ENCODE data around the gene HOXA2.
A peak's percentile ranks its signal among the peaks of the same experiment; 100 is the strongest.

The HOXA2 gene

DNA sequence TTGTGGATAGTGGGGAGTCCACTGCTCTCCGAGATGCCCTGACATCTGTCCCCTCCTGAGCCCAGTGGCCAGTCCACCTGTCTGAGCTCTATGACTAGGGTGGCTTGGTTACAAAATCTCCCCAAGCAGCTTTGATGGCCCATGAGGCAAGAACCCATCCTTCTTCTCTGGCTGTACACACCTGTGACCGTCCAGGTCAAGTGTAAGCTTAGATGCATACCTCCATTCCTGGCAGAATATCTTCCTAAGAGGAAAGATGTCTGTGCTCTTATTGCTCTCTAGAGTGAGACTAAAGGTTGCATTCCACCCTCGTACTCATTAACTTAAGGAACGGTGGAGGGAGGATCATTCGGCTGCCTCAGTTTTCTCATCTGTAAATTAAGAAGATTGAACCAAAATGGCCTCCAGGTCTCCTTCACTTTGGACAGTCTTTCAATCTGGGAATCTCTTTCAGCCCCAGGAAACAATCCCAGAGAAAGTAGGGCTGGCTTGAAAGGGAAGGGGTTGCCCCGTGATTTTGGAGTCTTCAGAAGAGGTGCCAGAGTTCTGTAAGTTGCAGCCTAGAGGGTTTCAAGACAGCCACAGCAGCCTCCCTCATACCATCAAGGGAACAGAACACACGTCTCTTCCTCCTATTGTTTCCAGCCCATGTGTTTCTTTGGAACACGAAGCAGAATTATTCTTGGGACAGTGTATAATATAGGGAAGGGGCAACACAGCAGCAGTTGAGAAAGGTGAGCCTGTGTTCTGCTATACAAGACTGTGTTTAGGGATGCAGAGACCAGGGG, 22.6 kb upstream of the HOXA2 start:
- no peak for DNase-seq

DNA sequence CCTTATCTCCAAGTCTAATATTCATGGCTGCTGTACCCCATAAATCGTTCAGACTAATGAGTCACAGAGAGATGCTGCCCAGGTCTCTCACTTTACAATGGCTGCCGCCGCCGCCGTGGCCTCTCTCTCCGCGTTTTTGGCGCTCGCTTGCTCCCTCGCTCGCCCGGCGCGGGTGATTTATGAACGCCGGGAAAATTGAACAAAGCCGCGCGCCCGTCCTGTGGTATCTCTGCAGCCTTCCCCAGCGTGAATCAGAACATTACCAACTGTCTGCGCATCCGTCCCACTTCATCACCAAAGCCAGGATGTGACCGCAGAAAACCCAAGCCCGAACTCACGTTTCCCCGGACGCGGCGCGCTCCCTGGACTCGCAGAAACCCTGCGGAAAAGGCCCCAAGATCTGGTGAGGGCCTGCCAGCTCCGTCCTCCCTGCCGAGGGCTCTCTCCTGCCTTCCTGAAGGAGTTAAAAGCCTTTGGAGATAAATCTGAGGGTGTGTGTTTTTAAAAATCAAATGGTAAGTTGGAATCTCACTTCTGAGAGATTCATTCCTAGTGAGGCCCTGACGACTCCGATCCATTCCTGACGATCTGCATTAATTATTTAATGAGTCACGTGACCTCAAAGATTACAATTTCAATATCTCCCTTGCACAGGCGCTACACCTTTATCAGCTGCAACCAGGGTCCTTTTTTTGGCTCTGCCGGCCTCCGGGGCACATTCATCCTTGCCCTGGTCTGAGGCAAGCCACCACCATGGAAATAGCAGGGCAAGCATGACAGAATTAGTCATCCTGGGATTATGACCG, 21.8 kb upstream of the HOXA2 start:
- no peak for DNase-seq

DNA sequence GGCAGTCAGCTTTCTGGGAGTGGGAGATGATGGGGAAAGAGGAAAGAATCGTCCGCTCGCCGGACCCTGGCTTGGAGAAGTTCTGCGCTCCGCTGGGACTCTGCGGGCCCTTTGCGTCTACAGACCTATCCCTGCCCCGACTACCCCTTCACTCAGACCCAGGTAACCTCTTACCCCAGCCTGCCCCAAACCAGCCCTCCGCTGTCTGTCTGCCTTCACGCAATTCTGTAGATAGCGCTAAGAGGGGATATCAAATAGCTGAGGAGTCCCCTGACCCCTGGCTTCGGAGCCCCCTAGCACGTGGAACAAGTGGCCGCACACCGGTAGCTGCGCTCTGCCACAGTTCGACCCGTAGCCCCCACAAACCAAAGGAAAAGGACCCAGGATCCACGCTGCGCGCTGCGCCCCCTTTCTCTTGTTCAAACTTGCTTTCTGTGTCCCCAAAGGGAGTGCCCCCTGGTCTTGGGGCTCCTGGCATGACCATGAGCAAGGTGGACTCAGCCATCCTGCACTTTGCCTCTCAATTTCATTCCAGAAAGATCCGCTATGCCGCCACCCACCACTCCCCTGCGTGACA, 21.1 kb upstream of the HOXA2 start:
- no peak for DNase-seq

DNA sequence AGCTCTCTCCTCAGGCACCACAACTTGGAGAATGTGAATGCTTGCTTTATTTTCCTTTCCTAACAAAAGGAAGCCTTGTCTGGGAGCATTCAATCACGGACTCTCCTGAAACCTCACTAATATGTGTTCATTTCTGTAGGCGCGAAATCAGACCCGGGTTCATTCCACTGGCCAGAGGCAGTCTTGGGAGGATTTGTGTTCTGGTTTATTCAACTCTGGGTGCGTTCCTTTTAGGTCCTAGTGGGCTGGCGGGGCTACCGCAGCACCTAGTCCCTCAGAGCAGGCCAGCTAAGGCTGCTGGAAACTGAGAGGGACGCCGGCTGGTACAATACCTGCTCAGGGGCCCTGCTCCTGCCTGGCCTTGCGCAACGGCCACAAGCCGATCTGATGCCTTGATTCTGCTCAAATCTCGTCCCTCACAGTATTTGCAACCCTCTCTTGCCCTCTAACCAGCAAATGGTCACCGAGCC, 20.6 kb upstream of the HOXA2 start:
- no peak for DNase-seq

DNA sequence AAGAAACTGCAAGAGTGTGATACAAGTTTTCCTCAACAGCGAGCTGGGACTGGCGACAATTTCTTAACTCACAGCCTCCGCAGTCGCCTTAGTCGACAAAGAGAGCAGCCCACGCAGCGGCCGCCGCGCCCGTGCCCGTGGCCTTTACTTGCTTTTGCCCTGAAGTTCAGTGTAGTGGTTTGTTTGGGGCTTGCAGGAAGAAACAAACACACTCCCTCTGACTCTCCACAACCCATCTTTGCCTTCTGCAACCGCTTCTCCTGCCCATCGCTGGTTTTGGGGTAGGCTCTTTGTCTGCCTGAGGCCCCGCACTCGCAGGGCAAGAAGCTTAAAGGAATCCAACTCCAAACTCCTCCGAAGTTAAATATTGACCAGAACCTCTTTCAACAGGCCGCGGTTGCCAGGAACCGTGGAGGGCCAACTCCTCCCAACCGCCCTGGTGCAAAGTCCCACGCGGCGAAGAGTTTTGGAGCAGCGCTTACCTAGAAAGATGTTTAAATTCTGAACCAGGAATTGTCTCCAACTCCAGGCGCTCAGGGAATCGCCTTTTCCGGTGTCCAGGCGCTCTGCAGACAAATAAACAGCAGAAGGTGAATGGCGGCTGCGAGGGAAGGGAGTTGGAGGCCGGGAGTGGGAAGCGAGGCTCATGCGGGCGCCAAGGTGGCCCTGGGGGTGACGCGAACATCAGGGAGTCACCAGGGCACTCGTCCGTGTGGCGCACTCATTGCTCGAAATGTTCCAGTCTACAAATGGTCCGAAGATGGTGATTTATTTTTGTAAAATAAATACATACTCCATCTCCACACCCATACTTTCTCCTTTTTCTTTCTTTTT, 19.8 kb upstream of the HOXA2 start:
- DNase-seq: no peak

DNA sequence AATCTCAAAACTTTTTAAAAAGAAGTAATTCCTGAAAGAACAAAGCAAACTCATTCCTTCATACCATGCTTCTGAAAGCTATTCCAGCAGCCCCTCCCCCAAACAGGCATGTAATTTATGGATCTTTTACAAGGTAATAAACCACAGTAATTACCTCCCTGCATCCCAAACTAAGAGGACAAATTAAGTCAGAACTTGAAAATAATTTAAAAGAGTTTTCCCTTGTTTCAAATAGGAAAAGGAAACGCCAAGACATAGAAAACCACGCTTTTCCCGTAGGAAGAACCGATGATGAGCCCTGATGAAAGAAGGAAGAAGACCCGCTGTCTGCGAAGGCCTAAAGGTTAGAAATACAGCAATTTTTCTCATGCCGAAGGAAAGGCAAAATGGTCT, 19.2 kb upstream of the HOXA2 start:
- no peak for DNase-seq

DNA sequence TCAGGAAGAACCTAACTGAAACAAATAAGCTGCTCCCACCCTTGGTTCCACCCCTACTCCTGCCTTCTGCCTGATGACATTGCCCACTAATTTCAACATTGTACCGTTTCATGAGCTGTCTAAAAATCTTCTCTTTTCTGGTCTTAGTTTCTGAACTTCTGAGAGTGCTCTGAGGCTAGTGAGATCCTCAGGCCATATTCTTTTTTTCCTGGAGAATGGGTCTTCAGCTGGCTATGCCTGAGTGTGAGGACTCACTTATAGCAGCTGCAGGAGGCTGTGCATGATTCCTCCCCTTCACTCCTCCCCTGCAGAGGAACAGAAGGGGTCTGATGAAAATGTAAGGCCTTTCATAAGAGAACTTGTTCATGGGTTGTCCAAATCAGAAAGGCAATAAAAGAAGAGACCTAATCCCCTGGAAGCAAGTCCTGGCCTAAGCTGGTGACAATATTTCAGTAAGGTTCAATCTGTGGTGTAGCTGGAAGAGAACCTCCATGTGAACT, 17.0 kb upstream of the HOXA2 start:
- DNase-seq: no peak

DNA sequence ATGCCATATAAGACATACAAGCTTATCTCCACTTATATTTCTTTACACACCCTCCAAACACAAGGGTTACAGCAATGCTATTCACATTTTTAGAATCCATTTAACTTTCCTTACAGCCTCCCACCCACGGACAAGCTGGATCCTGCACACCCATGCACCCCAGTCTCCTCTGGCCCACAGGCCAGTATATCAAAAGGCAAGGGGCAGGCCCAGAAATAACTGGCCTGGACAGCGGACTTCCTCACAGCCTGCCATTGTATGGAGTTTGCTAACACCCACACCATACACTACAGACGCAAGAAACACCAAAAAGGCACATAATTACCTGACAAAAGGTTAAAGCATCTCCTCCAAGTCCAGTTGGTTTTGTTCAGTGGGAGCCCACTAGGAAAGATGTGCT, 16.1 kb upstream of the HOXA2 start:
- DNase-seq: no peak

DNA sequence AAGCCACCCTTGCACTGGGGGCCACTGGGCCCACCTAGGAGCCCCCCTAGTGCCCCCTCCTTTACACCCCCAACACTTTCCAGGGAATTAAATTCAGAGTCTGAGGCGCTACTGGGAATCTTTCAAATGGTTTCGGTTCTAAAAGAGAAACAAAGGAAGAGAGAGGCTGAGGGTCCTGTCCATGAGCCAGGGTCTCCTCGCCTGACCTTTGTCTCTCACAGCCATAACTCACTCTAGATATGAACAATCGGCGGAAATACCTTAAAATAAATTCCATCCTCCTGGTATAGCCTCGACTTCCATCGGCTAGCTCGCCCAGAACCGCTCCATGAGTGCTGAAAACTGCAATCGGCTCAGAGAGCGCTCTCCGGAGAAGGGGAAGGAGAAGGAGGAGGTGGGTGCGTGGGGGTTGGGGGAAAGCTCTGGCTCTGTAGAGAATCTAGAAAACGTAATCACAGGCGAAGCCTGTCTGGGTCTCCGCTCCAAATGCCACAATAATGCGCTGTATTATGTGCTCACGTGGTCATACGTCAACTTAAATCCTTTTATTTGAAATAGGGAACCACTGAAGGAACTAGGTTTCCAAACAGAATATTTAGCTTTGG, 15.5 kb upstream of the HOXA2 start:
- DNase-seq: no peak

DNA sequence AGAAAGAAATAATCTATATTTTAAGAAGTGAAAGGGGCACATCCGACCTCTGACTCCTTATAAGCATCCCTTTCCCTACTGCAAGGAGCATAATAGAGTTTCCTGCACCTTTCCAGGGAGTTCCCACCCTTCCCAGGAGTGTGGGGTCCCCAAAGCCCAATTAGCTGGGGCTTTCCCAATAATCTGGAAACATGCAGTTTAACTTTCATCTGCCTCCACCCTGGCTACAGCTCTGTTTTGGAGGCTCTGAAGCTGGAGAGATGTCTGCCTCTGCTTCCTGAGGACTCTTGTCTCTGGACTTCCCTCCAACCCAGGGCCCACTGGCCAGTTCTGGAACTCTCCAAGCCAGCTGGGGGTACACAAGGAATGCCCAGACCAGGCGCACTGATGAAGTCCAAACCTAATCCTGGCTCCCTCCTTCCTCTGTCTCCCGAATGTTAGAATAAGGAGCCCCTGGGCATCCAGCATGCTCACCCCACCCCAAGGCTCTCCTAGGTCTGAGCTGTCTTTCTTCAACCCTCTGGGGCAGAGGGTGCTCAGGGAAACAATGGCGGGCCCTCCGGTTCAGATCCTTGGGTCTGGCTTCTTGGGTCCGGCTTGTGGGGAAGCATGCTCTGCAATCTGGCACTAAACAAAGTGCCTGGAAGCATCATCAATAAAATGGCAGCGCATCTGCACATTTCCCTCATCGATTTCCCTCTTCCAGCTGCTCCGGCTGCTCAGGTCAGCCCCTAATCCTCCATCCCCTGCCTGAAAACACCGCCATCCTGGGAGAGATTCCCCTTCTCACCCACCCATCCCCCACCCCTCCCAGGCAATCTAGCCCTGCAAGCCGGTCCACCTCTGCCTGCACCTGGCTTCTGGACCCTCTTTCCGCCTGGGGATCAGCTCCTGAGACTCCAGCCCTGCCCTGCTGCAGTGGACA, 14.7 kb upstream of the HOXA2 start:
- peak; percentile 36 for DNase-seq

DNA sequence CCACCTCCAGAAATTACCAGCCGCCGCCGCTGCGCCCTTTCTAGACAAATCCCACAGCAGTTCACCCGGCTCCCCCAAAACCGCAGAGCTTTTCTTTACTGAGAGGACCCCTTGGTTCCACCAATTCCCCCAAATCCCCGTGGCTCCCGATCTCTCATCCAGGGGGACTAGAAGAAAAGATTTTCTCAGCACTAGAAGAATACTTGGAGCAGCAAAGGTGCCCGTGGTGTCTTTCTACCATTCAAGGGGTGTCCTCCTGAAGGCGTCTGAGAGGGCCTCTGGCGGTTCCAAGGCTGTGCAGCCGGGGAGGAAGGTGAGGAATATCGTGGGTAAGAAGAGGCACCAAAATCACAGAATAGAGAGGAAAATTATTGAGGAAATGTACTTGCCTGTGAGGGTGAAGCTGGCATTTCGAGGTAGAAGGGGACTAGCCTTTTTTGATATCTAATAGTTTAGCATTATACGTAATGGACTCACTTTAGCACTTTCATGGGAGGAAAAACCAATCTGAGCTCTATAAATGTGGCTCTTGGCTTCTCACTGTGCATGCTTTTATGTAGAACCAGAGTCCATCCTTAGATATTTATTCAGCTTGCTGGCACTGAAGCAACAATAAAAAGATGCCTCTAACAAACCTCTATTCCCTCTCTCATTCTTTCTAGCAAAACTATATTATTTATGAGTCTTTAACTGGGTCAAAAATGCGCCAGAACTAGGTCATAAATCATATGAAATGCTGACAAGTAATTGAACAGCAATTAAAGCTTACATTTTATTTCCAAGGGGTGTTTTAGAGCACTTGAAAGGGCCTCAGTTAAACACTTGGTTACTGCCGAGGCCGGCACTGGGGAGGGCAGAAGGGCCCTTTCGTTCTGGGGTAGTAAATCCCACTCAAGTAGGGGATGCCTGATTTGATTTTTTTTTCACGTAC, 13.8 kb upstream of the HOXA2 start:
- no peak for DNase-seq

DNA sequence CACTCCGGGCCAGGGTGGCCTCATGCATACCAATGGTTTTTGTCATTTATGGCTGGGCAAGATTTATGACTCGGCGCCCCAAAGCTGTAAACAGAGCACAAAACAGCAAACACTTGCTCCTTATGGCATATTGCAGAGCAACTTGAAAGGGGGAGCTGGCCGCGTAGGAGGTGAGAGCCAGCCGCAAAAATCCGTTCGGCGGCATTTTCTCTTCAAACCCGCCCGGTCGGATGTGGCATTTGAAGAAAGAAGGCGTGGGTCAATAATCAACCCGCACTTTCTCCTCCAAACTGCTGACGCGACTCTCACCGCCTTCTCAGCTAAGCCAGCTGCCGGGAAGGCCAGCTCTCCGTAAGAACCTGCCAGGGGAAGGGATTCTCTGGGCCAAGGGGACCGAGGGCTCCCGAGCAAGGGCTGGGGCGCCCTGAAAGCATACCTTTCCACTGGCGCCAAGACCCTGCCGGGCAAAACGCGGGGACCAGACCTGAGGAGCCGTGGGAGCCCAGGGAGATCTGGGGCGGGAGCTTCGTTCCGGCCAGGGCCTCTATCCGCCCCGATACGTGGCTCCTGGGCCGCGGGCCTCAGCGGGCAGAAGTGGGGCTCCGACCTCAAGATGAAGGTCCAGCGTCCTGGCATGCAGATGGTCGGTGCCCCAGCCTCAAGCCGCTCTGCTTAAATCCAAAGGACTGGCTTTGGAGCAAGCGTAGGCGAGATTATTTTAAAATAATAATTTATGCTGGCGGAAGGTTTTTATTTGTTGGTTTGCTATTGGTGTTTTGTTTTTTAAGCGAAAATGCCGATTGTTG, 12.9 kb upstream of the HOXA2 start:
- DNase-seq: peak; percentile 25

DNA sequence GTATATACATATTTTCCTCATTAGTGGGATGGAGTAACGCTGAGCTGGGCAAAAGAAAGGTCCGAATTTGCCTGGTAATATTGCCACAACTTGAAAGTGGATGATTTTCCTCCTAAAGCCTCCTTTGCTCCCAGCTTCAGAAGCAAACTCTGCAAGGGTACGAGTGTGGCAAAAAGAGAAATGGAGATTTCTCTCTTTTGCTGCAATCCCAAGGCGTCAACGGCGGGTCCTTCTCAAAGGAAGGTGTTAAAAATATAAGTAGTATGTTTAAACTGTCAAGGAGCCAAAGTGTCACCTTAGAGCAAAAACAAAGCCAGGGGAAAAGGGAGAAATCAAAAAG, 12.4 kb upstream of the HOXA2 start:
- DNase-seq: no peak

DNA sequence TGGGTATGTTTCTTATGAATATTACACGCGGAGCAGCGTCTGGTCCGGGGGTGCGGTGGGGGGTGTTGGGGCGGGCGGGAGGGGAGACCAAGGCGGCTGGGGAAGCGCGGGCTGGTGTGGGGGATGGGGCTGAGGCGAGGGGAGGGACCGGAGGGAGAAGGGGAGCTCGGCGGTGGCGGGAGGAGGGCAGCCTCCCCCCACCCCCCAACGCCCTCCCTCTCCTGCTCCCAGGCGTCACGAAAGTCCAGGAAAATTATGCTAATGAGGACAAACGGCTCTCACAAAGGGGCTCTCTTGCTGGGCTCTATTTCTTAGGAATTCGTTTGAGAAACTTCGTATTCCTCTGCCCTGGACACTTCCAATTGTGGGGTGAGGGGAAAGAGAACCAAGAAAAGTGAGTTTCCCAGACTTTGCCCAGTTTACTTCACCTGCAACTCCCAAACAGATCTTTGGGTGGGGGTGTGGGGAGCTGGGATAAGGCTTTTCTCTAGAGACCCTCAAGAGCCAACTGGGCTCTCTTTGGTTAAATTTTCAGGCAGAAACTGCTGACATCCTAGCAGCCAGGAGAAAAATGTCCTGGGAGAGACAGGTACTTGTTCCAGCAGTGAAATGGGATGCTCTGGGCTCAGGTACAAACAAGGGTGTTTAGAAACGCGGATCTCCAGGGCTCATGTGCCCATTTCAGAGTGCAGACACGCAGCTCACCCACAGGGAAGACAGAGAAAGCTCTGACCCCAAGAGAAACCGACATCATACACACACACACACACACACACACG, 11.7 kb upstream of the HOXA2 start:
- no peak for DNase-seq

DNA sequence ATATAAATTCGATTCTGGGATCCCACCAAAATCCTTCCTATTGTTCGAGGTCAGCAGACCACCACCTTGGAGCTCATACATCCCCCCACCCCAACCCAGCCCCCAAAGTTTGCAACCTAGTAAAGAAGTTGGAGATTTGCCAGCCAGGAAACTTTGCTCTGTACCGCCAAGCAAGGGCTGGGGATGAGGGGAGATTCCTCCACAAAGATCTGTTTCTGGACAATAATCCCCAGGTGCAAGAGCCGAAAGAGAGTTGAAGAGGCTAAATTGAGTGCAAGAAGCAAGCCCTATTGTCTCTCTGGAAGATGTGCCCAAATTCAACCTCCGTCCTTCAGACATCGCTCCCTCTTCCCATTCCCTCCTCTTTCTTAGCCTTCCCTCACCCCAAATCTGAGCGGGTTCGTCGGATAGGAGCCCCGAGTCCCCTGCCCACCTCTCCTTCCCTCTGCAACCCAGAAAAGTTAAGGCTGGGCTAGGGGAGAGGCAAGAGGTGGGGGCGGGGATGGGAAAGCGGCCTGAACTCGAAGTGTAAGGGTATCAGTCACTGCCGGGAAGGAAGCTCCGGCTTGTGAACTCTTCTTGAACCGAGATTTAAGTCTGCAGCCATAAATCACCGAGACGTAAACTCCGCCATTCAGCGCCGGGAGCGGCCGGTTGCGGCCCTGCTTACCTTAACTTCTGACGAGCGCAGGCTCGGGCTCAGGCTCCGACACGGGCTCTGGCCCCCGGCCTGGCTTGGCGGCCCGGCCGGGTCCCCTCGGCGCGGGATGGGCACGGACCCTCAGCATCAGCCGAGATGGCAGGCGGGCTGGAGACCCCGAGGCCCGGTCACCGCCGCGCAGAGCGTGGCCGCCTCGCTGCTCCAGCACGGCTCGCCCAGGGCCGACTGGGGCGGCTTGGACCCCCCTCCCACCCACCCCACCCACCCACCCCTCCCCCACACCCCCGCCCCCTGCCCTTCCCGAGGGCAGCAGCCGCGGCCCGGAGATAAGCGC, 10.8 kb upstream of the HOXA2 start:
- peak; percentile 23 for DNase-seq

DNA sequence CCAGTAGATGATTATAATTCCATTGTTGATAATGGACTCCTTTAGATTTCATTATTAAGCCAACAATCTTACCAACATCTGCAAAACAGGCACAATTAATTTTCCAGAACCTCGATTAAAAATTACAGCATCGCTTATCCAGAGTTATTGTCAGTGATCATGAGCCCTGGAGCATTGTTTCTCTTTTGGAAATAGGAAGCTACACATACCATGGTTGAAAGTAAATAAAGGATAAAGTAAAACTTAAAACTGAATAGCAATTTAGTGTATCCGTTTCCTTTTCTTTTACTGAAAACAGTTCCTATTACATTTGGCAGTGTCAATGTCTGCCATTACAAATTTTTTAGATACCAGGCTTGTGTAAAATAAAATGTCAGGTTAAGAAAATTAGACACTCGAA, 9.9 kb upstream of the HOXA2 start:
- DNase-seq: no peak

DNA sequence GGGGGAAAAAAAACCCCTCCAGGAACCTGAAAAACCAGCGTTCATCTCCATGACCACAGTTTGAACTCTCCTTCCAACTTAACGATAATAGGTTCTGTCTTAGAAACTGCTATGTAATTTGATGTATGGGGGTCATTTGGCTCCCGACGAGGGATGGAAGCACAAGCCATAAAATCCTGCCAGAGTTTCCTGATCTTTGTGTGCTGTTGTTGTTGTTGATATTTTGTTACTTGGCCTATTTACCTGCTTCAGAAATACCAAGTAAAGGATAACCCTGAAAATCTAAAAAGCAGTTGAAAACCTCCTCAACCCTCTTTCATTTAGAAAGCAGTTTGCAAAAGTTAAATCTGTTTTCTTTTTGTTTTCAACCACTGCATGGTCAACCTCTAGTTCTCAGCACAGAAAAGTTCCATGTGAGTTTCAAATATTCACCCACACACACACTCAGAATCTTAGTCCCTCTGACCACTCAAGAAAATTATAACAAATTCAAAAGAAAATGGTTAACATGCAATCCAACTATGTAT, 9.3 kb upstream of the HOXA2 start:
- no peak for DNase-seq
